Natural killer cell (primary cell): ENCODE measurements around the gene VOPP1. TPM values are rescaled to one million over a fixed set of nuclear protein-coding genes. Genes with fewer than 3 reads are reported as not detected.

Experiments
- ATAC-seq, 3 donors: fragments of 150-1000 bp in 2 of 3; fragments of 200-7000 bp in 1 of 3; cut with Tn5 transposase; 1 replicate in 1 of 3; 2 replicates in 2 of 3; pipeline ENCODE4 v1.10.0; 2021; ENCODE audit warnings: mild to moderate bottlenecking in 2 of 3, moderate library complexity in 2 of 3
- DNase-seq, 2 donors: peaks; one replicate each; pipeline versions ENCODE4 v3.0.0 to v3.0.0-alpha.2; 2013 to 2021; ENCODE audit warnings: mixed read lengths in 1 of 2
- H3K27ac ChIP-seq: one replicate; pipeline ENCODE4 v1.5.1; 2013; ENCODE audit warnings: mild to moderate bottlenecking, low read length
- H3K27me3 ChIP-seq: one replicate; pipeline ENCODE4 v1.6.1; 2013; ENCODE audit warnings: low read length; ENCODE audit not compliant: control insufficient read depth, insufficient read depth
- H3K36me3 ChIP-seq: one replicate; pipeline ENCODE4 v1.6.1; 2013; ENCODE audit warnings: low read length; ENCODE audit not compliant: control insufficient read depth, insufficient read depth
- H3K4me1 ChIP-seq: one replicate; pipeline ENCODE4 v1.6.1; 2013; ENCODE audit warnings: low read length; ENCODE audit not compliant: control insufficient read depth, insufficient read depth
- H3K4me3 ChIP-seq: one replicate; pipeline ENCODE4 v1.5.1; 2013; ENCODE audit warnings: low read length
- H3K9me3 ChIP-seq: one replicate; pipeline ENCODE4 v1.6.1; 2013; ENCODE audit warnings: low read length; ENCODE audit not compliant: control insufficient read depth, insufficient read depth
- H3K27ac Mint-ChIP-seq, 2 donors: one replicate each; pipeline ENCODE4 v1.8.0; 2022; ENCODE audit warnings: mild to moderate bottlenecking in 2 of 2, mixed read lengths in 2 of 2, moderate library complexity in 1 of 2
- H3K27me3 Mint-ChIP-seq, 2 donors: one replicate each; pipeline ENCODE4 v1.8.0; 2022; ENCODE audit warnings: low read depth in 2 of 2, mixed read lengths in 2 of 2
- H3K36me3 Mint-ChIP-seq: one replicate; pipeline ENCODE4 v1.8.0; 2022; ENCODE audit warnings: mixed read lengths
- H3K4me1 Mint-ChIP-seq, 2 donors: one replicate each; pipeline ENCODE4 v1.8.0; 2022; ENCODE audit warnings: mixed read lengths in 2 of 2
- H3K4me3 Mint-ChIP-seq: one replicate; pipeline ENCODE4 v1.8.0; 2022; ENCODE audit warnings: mild to moderate bottlenecking, moderate library complexity, mixed read lengths
- H3K9me3 Mint-ChIP-seq, 2 donors: one replicate each; pipeline ENCODE4 v1.8.0; 2022; ENCODE audit warnings: mixed read lengths in 2 of 2
- CTCF ChIP-seq: fragments of 200-600 bp; IDR thresholded peaks from one replicate; pipeline ENCODE4 v1.8.0; 2022; ENCODE audit warnings: antibody characterized with exemption
- WGBS: methylation state at CpG from one replicate; pipeline ENCODE4 v1.1.7; 2013; ENCODE audit warnings: missing lambda C conversion rate; ENCODE audit not compliant: insufficient coverage; 5-methylcytosine and 5-hydroxymethylcytosine counted together
- intact Hi-C: fragments of 100-400 bp; cut with micrococcal nuclease; formaldehyde crosslinking; loops from one replicate; pipeline ENCODE4 v1.14.2; 2022
- total RNA-seq, 4 donors: library from RNA; stranded (reverse); fragments of 120-200 nt in 1 of 4; gene quantifications; one replicate each; pipeline versions ENCODE4 v1.2.3 to v1.2.4, GENCODE V29; 2013 to 2022

The VOPP1 gene
- total RNA-seq, 3 donors from 2014 or later (not counting 1 experiment from before 2014, with no cell fraction given), result 79.3 to 115 (median 110) TPM

GRCh38 chr7:55565681-55566080 lies 6.6 kb downstream of the VOPP1 start:
- Histone ChIP-seq H3K27ac (no peak overlapping the region), H3K9me3 (no peaks in the 10 kb centered on the region), H3K4me3 (no peak overlapping the region), H3K36me3 (no peaks in the 10 kb centered on the region), H3K4me1 (peaks cover 52% of the 10 kb centered on the region), H3K27me3 (no peaks in the 10 kb centered on the region)
- WGBS, result 48% methylated on average over 3 of the region's 3 CpGs
- ATAC-seq, result no peak
- H3K27ac Mint-ChIP-seq, result peak overlapping the region; percentile 58 to 77
- intact Hi-C loops, result no loop called here
- H3K4me3 Mint-ChIP-seq, result peak overlapping the region; percentile 32
- DNase-seq, result peak in 1 of 2 donors; percentile 22
- H3K4me1 Mint-ChIP-seq, result peaks cover 86 to 89% of the 10 kb centered on the region in 2 donors
- no peaks in the 10 kb centered on the region for H3K36me3 Mint-ChIP-seq
- no peaks in the 10 kb centered on the region for H3K9me3 Mint-ChIP-seq
- TF ChIP-seq CTCF, result no peak
- no peaks in the 10 kb centered on the region for H3K27me3 Mint-ChIP-seq

- TF ChIP-seq CTCF, result no peak
- no peak for DNase-seq
- Mint-ChIP-seq H3K27ac (peak overlapping the region in 1 of 2 donors; percentile 57), H3K4me1 (peaks cover 86 to 89% of the 10 kb centered on the region in 2 donors), H3K27me3 (no peaks in the 10 kb centered on the region), H3K9me3 (no peaks in the 10 kb centered on the region), H3K4me3 (no peak overlapping the region), H3K36me3 (no peaks in the 10 kb centered on the region)
- Histone ChIP-seq H3K27ac (no peak overlapping the region), H3K9me3 (no peaks in the 10 kb centered on the region), H3K4me3 (no peak overlapping the region), H3K27me3 (no peaks in the 10 kb centered on the region), H3K4me1 (peaks cover 47% of the 10 kb centered on the region), H3K36me3 (no peaks in the 10 kb centered on the region)
- intact Hi-C loops, result no loop called here
- ATAC-seq, result no peak
- WGBS, result 67% methylated on average over 4 of the region's 4 CpGs
Observed at GRCh38 chr7:55563596-55564325, 8.5 kb downstream of the VOPP1 start.

- H3K27ac ChIP-seq, result no peak overlapping the region
- no peaks in the 10 kb centered on the region for H3K9me3 Mint-ChIP-seq
- ATAC-seq, result no peak
- 73% methylated on average over 4 of the region's 4 CpGs for WGBS
- H3K27ac Mint-ChIP-seq, result peak overlapping the region in 1 of 2 donors; percentile 19
- no peak overlapping the region for H3K4me3 Mint-ChIP-seq
- H3K36me3 Mint-ChIP-seq, result no peaks in the 10 kb centered on the region
- no peaks in the 10 kb centered on the region for H3K27me3 ChIP-seq
- no peaks in the 10 kb centered on the region for H3K9me3 ChIP-seq
- no peak for TF ChIP-seq CTCF
- DNase-seq, result no peak
- H3K4me3 ChIP-seq, result no peak overlapping the region
- intact Hi-C loops, result no loop called here
- peaks cover 43% of the 10 kb centered on the region for H3K4me1 ChIP-seq
- H3K36me3 ChIP-seq, result no peaks in the 10 kb centered on the region
- peaks cover 86 to 89% of the 10 kb centered on the region in 2 donors for H3K4me1 Mint-ChIP-seq
- no peaks in the 10 kb centered on the region for H3K27me3 Mint-ChIP-seq
Observed at GRCh38 chr7:55561690-55562089, 10.6 kb downstream of the VOPP1 start.
